GM19193 (cell line): Measurements from ENCODE around the gene LDLRAD3.

Source experiments
- POLR2A ChIP-seq: IDR thresholded peaks from 4 replicates; pipeline ENCODE4 v1.6.1; 2011; ENCODE audit not compliant: insufficient read depth, insufficient read length; ENCODE audit errors: extremely low read depth

The LDLRAD3 gene

DNA sequence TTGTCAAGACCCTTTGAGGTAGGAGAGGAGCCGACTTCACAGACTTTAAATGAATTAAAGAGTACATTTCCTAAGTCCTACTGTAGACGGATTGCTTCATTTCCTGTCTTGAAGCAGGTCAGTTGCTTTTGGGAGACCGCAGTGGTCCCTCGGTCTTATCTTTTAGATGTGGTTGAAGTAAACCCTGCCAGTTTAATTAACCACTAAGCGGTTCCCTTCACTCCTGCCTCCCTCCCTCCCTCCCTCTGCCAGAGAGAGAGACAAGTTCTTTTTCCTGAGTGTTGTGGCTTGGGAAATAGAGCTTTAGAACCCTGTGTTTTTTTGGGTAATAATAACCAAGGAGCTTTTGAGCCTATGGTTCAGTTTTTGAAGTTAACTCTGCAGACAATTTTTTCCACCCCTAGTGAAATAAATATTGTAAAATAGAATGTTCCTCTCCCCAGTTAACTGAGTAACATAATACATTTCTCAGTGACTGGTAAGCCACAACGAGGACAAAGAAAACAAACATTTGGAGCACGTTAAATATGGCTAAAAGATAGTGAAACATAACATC, 147.5 kb downstream of the LDLRAD3 start:
- TF ChIP-seq POLR2A = no peak

DNA sequence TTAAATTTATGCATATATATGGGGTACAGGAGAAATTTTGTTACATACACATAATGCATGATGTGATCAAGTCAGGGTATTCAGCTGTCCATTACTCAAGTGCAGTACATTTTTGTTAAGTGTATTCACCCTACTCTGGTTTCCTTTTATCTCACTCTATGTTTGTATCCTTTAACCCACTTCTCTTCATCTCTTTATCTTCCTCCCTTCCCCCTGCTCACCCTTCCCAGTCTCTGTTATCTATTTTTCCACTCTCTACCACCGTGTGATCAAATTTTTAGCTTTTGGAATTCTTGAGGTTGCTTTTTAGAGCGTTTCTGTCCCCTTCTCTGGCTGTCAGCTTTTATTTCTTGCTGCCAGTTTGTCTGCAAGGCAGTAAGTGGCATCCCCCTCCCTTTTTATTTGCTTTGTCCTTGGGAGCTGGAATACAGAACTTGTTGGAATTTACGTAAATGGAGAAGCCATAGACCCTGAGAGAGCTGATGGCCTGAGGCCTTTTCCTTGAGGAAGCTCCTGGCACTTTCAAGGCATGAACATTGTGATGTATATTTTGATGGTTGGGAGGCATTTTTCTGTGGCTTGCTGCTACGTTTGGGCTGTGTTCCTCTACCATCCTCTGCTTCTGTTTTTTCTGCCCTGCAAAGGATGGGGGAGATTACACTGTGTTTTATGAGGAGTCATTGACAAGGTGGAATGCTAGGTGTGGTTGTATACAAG, 148.6 kb downstream of the LDLRAD3 start:
- no peak for TF ChIP-seq POLR2A

- no peak for TF ChIP-seq POLR2A
Measured at GRCh38 chr11:36093548-36093947, 149.7 kb downstream of the LDLRAD3 start.

DNA sequence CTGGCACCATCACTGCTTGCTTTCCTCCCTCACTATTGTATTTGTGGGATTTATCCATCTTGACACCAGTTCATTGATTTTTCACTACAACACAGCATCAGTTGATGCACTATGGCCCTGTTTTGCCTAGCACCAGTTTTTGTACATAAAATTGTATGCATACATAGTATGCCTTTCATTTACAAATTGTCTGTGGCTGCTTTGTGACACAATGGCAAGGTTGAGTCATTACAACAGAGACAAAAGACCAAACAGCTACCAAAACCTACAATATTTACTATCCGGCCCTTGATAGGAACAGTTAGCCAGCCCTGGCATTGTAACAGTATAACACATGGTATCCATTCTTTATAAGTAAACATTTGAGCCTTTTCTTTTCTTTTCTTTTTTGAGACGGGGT, 150.3 kb downstream of the LDLRAD3 start:
- no peak for TF ChIP-seq POLR2A

GRCh38 chr11:36095716-36096115, 151.9 kb downstream of the LDLRAD3 start:
- TF ChIP-seq POLR2A = no peak

DNA sequence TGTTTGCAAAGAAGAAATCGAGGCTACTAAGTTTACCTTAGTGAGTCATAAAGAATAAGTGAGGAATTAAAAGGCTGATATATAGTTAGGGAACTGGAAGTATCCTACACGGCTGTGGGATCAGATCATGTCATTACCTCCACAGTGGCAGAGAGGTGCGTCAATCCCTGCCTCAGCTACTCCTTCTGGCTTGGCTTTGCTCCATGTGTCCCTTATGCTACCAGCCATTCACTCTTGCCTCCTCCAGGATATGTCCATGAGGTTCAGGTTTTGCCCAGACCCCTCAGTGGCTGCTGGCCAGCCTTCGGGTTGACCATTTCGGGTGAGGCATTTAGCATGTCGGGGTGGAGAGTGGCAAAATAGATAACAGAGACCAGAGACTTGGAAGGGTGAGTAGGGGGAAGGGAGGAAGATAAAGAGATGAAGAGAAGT, 153.4 kb downstream of the LDLRAD3 start:
- no peak for TF ChIP-seq POLR2A

- TF ChIP-seq POLR2A = no peak
Measured at GRCh38 chr11:36098087-36098486, 154.2 kb downstream of the LDLRAD3 start.

- TF ChIP-seq POLR2A = no peak
Measured at GRCh38 chr11:36098853-36099375, 155.1 kb downstream of the LDLRAD3 start.

DNA sequence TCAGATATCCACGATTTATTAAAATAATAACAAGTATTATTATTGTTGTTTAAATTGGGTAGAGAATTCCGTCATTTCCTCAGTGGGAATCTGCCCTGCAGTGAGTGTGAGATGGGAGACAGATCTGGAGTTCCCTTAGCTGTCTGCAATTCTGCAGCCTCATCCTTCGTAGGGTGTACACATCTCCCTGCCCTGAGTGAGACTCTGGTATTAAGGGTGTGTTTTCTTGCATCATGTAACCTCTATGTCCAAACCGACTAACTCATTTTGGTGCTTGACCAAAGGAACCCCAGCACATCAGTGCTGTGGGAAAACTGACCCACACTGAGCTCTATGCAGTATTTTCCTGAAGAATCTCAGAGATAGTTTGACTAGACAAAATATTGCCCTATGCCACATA, 157.6 kb downstream of the LDLRAD3 start:
- TF ChIP-seq POLR2A = no peak

GRCh38 chr11:36102868-36103267, 159.0 kb downstream of the LDLRAD3 start:
- TF ChIP-seq POLR2A = no peak

DNA sequence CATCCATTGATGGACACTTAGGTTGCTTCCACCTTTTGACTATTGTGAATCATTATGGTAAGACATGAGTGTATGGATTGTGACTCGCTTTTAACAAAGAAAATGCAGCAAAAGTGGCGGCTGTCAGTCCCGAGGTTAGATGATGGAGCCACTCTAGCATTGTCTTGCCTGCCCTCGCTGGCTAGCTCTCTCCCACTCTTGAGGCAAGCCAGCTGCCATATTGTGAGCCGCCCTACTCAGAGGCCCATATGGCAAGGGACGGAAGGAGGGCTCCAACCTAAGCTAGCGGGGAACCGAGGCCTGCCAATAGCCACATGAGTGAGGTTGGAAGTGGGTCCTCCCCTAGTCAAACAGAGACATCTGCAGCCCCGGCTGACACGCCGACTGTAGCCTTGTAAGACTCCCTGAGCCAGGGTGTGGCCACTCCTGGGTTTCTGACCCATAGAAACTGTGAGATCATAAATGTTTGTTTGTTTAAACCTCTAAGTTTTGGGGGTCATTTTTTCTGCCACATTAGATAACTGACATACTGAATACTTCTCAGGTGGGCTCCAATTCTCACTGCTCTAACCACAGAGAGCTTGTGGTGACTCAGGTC, 160.2 kb downstream of the LDLRAD3 start:
- TF ChIP-seq POLR2A = no peak

- no peak for TF ChIP-seq POLR2A
Measured at GRCh38 chr11:36104660-36104992, 160.8 kb downstream of the LDLRAD3 start.

- TF ChIP-seq POLR2A = no peak
Measured at GRCh38 chr11:36105743-36106581, 162.1 kb downstream of the LDLRAD3 start.

GRCh38 chr11:36107547-36107946, 163.7 kb downstream of the LDLRAD3 start:
- no peak for TF ChIP-seq POLR2A
